Measurements from ENCODE around the gene WNK2.
"Not testable (repeated sequence)": the region's sequence is repeated elsewhere in the genome, so short reads cannot be mapped to it uniquely, and the experiment has no call there.

Gene WNK2

GRCh38 chr9:93347371-93347975 is 163.5 kb downstream of the WNK2 start:
- Histone ChIP-seq H3K27me3 (ENCODE audit: control insufficient read depth in 1 of 2, insufficient read depth in 1 of 2, low read length in 2 of 2) (peaks cover 30 to 37% of the 10 kb centered on the region in 2 experiments), H3K4me1 (ENCODE audit: control insufficient read depth, insufficient read depth, low read depth, low read length) (peaks cover 11% of the 10 kb centered on the region)
- H2AK5ac ChIP-seq (ENCODE audit: low read length, severe bottlenecking); H3K36me3 ChIP-seq (ENCODE audit: control insufficient read depth in 1 of 2, insufficient read depth in 2 of 2, low read depth in 1 of 2, low read length in 2 of 2); H3K79me1 ChIP-seq (replicated peaks; ENCODE audit: low read length, poor library complexity, severe bottlenecking); DNase-seq; H2BK120ac ChIP-seq (ENCODE audit: low read depth, low read length); H4K8ac ChIP-seq (ENCODE audit: low read length); H3K9me3 ChIP-seq (ENCODE audit: control insufficient read depth, low read length); H3K14ac ChIP-seq (ENCODE audit: low read length in 2 of 2); H2BK12ac ChIP-seq (ENCODE audit: low read length in 2 of 2); H4K91ac ChIP-seq (ENCODE audit: low read length); H3K4me2 ChIP-seq (ENCODE audit: low read length, poor library complexity, severe bottlenecking); H3K9ac ChIP-seq (ENCODE audit: low read length); H2BK5ac ChIP-seq (ENCODE audit: low read depth, low read length, poor library complexity, severe bottlenecking); H3K18ac ChIP-seq (ENCODE audit: low read depth in 1 of 2, low read length in 2 of 2); H3K4me3 ChIP-seq (ENCODE audit: insufficient read depth in 1 of 2, low read depth in 1 of 2, low read length in 2 of 2); H3K4ac ChIP-seq (ENCODE audit: low read depth in 1 of 2, low read length in 2 of 2); H2AFZ ChIP-seq (ENCODE audit: low read depth, low read length); H2BK15ac ChIP-seq (ENCODE audit: low read depth, poor library complexity, severe bottlenecking); H3K27ac ChIP-seq (ENCODE audit: low read length, poor library complexity, severe bottlenecking); H3K23ac ChIP-seq (ENCODE audit: low read length in 2 of 2): not testable (repeated sequence)
- WGBS, result 22% methylated on average over 6 of the region's 9 CpGs

- H3K4me1 ChIP-seq (ENCODE audit: control insufficient read depth, insufficient read depth, low read depth, low read length); H3K14ac ChIP-seq (ENCODE audit: low read length in 2 of 2); H2BK15ac ChIP-seq (ENCODE audit: low read depth, poor library complexity, severe bottlenecking); H2AK5ac ChIP-seq (ENCODE audit: low read length, severe bottlenecking); H3K23ac ChIP-seq (ENCODE audit: low read length in 2 of 2); H4K8ac ChIP-seq (ENCODE audit: low read length); H3K18ac ChIP-seq (ENCODE audit: low read depth in 1 of 2, low read length in 2 of 2); DNase-seq; H3K4ac ChIP-seq (ENCODE audit: low read depth in 1 of 2, low read length in 2 of 2); H2BK12ac ChIP-seq (ENCODE audit: low read length in 2 of 2); H3K27ac ChIP-seq (ENCODE audit: low read length, poor library complexity, severe bottlenecking); H4K91ac ChIP-seq (ENCODE audit: low read length); H3K4me3 ChIP-seq (ENCODE audit: insufficient read depth in 1 of 2, low read depth in 1 of 2, low read length in 2 of 2); H2BK5ac ChIP-seq (ENCODE audit: low read depth, low read length, poor library complexity, severe bottlenecking); H2BK120ac ChIP-seq (ENCODE audit: low read depth, low read length); H3K79me1 ChIP-seq (replicated peaks; ENCODE audit: low read length, poor library complexity, severe bottlenecking); H3K4me2 ChIP-seq (ENCODE audit: low read length, poor library complexity, severe bottlenecking); H2AFZ ChIP-seq (ENCODE audit: low read depth, low read length); H3K27me3 ChIP-seq (ENCODE audit: control insufficient read depth in 1 of 2, insufficient read depth in 1 of 2, low read length in 2 of 2); H3K9ac ChIP-seq (ENCODE audit: low read length); H3K36me3 ChIP-seq (ENCODE audit: control insufficient read depth in 1 of 2, insufficient read depth in 2 of 2, low read depth in 1 of 2, low read length in 2 of 2); H3K9me3 ChIP-seq (ENCODE audit: control insufficient read depth, low read length): not testable (repeated sequence)
- 90% methylated on average over 13 of the region's 14 CpGs for WGBS
Measured at GRCh38 chr9:93353413-93354310, 169.7 kb downstream of the WNK2 start.

GRCh38 chr9:93354451-93354850 is 170.5 kb downstream of the WNK2 start:
- H4K91ac ChIP-seq (ENCODE audit: low read length), result no peak overlapping the region
- no peaks in the 10 kb centered on the region for H3K27me3 ChIP-seq (ENCODE audit: control insufficient read depth in 1 of 2, insufficient read depth in 1 of 2, low read length in 2 of 2)
- H3K4me1 ChIP-seq (ENCODE audit: control insufficient read depth, insufficient read depth, low read depth, low read length), result no peaks in the 10 kb centered on the region
- no peak overlapping the region for H3K27ac ChIP-seq (ENCODE audit: low read length, poor library complexity, severe bottlenecking)
- H3K36me3 ChIP-seq (ENCODE audit: control insufficient read depth in 1 of 2, insufficient read depth in 2 of 2, low read depth in 1 of 2, low read length in 2 of 2), result no peaks in the 10 kb centered on the region
- H3K14ac ChIP-seq (ENCODE audit: low read length in 2 of 2), result no peak overlapping the region
- H3K9me3 ChIP-seq (ENCODE audit: control insufficient read depth, low read length), result no peaks in the 10 kb centered on the region
- 62% methylated on average over 4 of the region's 4 CpGs for WGBS
- H3K79me1 ChIP-seq (replicated peaks; ENCODE audit: low read length, poor library complexity, severe bottlenecking), result no peaks in the 10 kb centered on the region
- H2AK5ac ChIP-seq (ENCODE audit: low read length, severe bottlenecking), result no peak overlapping the region
- H4K8ac ChIP-seq (ENCODE audit: low read length), result no peak overlapping the region
- H2BK120ac ChIP-seq (ENCODE audit: low read depth, low read length), result no peak overlapping the region
- no peak overlapping the region for H3K4me3 ChIP-seq (ENCODE audit: insufficient read depth in 1 of 2, low read depth in 1 of 2, low read length in 2 of 2)
- no peak overlapping the region for H2BK15ac ChIP-seq (ENCODE audit: low read depth, poor library complexity, severe bottlenecking)
- no peak overlapping the region for H3K18ac ChIP-seq (ENCODE audit: low read depth in 1 of 2, low read length in 2 of 2)
- no peak overlapping the region for H2BK5ac ChIP-seq (ENCODE audit: low read depth, low read length, poor library complexity, severe bottlenecking)
- DNase-seq, result no peak
- H3K4me2 ChIP-seq (ENCODE audit: low read length, poor library complexity, severe bottlenecking), result no peak overlapping the region
- H3K4ac ChIP-seq (ENCODE audit: low read depth in 1 of 2, low read length in 2 of 2), result no peak overlapping the region
- no peak overlapping the region for H3K23ac ChIP-seq (ENCODE audit: low read length in 2 of 2)
- no peak overlapping the region for H3K9ac ChIP-seq (ENCODE audit: low read length)
- no peak overlapping the region for H2AFZ ChIP-seq (ENCODE audit: low read depth, low read length)
- H2BK12ac ChIP-seq (ENCODE audit: low read length in 2 of 2), result no peak overlapping the region

- peak overlapping the region in 1 of 2 experiments; percentile 15 for H3K14ac ChIP-seq (ENCODE audit: low read length in 2 of 2)
- no peak overlapping the region for H2BK15ac ChIP-seq (ENCODE audit: low read depth, poor library complexity, severe bottlenecking)
- no peak overlapping the region for H4K8ac ChIP-seq (ENCODE audit: low read length)
- no peaks in the 10 kb centered on the region for H3K4me1 ChIP-seq (ENCODE audit: control insufficient read depth, insufficient read depth, low read depth, low read length)
- no peak overlapping the region for H2BK120ac ChIP-seq (ENCODE audit: low read depth, low read length)
- H3K79me1 ChIP-seq (replicated peaks; ENCODE audit: low read length, poor library complexity, severe bottlenecking), result no peaks in the 10 kb centered on the region
- H3K4me3 ChIP-seq (ENCODE audit: insufficient read depth in 1 of 2, low read depth in 1 of 2, low read length in 2 of 2), result no peak overlapping the region
- H2BK12ac ChIP-seq (ENCODE audit: low read length in 2 of 2), result no peak overlapping the region
- H3K23ac ChIP-seq (ENCODE audit: low read length in 2 of 2), result no peak overlapping the region
- H2AK5ac ChIP-seq (ENCODE audit: low read length, severe bottlenecking), result no peak overlapping the region
- no peak overlapping the region for H3K4me2 ChIP-seq (ENCODE audit: low read length, poor library complexity, severe bottlenecking)
- no peak overlapping the region for H2BK5ac ChIP-seq (ENCODE audit: low read depth, low read length, poor library complexity, severe bottlenecking)
- H3K27me3 ChIP-seq (ENCODE audit: control insufficient read depth in 1 of 2, insufficient read depth in 1 of 2, low read length in 2 of 2), result no peaks in the 10 kb centered on the region
- no peak overlapping the region for H3K27ac ChIP-seq (ENCODE audit: low read length, poor library complexity, severe bottlenecking)
- no peak overlapping the region for H2AFZ ChIP-seq (ENCODE audit: low read depth, low read length)
- H3K9ac ChIP-seq (ENCODE audit: low read length), result no peak overlapping the region
- DNase-seq, result no peak
- no peaks in the 10 kb centered on the region for H3K36me3 ChIP-seq (ENCODE audit: control insufficient read depth in 1 of 2, insufficient read depth in 2 of 2, low read depth in 1 of 2, low read length in 2 of 2)
- whole genome bisulfite sequencing, result 43% methylated on average over 1 of the region's 2 CpGs
- no peaks in the 10 kb centered on the region for H3K9me3 ChIP-seq (ENCODE audit: control insufficient read depth, low read length)
- no peak overlapping the region for H3K18ac ChIP-seq (ENCODE audit: low read depth in 1 of 2, low read length in 2 of 2)
- H3K4ac ChIP-seq (ENCODE audit: low read depth in 1 of 2, low read length in 2 of 2), result no peak overlapping the region
- H4K91ac ChIP-seq (ENCODE audit: low read length), result no peak overlapping the region
Measured at GRCh38 chr9:93355827-93356226, 171.9 kb downstream of the WNK2 start.
